ENCODE measurements around the gene NEUROD4.

Gene NEUROD4

GRCh38 chr12:55058776-55059175, 39.0 kb downstream of the NEUROD4 start:
- no peak for DNase-seq (ENCODE audit: extremely low spot score)
- ChIA-PET CTCF (interaction anchor here (1.4 to 4.4 kb wide), 7 partner anchors 8 to 309 kb away, joined by 3 to 29 read pairs (median 6); no protein-coding TSS in a partner anchor), POLR2A (no interaction called here)
- TF ChIP-seq CTCF (IDR thresholded peaks at IDR 0.05; ENCODE audit: control extremely low read depth, extremely low read depth, low read depth, missing control alignments), result no peak

GRCh38 chr12:55060470-55060869, 40.7 kb downstream of the NEUROD4 start:
- no peak for TF ChIP-seq CTCF (IDR thresholded peaks at IDR 0.05; ENCODE audit: control extremely low read depth, extremely low read depth, low read depth, missing control alignments)
- DNase-seq (ENCODE audit: extremely low spot score), result peak; percentile 54
- ChIA-PET CTCF (no interaction called here), POLR2A (no interaction called here)

GRCh38 chr12:55061024-55061423, 41.2 kb downstream of the NEUROD4 start:
- no peak for DNase-seq (ENCODE audit: extremely low spot score)
- TF ChIP-seq CTCF (IDR thresholded peaks at IDR 0.05; ENCODE audit: control extremely low read depth, extremely low read depth, low read depth, missing control alignments), result no peak
- ChIA-PET POLR2A (no interaction called here), CTCF (interaction anchor here (2.5 kb wide), 1 partner anchor 11 kb away, joined by 11 read pairs; no protein-coding TSS in a partner anchor)

- TF ChIP-seq CTCF (IDR thresholded peaks at IDR 0.05; ENCODE audit: control extremely low read depth, extremely low read depth, low read depth, missing control alignments), result no peak
- CTCF ChIA-PET, result interaction anchor here (1.1 to 18.8 kb wide), 5 partner anchors 9 to 314 kb away, joined by 3 to 646 read pairs (median 9); no protein-coding TSS in a partner anchor
- DNase-seq (ENCODE audit: extremely low spot score), result no peak
- POLR2A ChIA-PET, result no interaction called here
These were observed 43.5 kb downstream of the NEUROD4 start for GRCh38 chr12:55063291-55063690.

- no peak for TF ChIP-seq CTCF (IDR thresholded peaks at IDR 0.05; ENCODE audit: control extremely low read depth, extremely low read depth, low read depth, missing control alignments)
- CTCF ChIA-PET, result interaction anchor here (2.6 to 18.8 kb wide), 4 partner anchors 7 to 316 kb away, joined by 6 to 646 read pairs (median 19); no protein-coding TSS in a partner anchor
- POLR2A ChIA-PET, result no interaction called here
- no peak for DNase-seq (ENCODE audit: extremely low spot score)
These were observed 45.8 kb downstream of the NEUROD4 start for GRCh38 chr12:55065535-55065934.

- no peak for DNase-seq (ENCODE audit: extremely low spot score)
- ChIA-PET CTCF (interaction anchor here (0.7 to 18.8 kb wide), 40 partner anchors 9 to 470 kb away, joined by 3 to 646 read pairs (median 6); no protein-coding TSS in a partner anchor), POLR2A (no interaction called here)
- TF ChIP-seq CTCF (IDR thresholded peaks at IDR 0.05; ENCODE audit: control extremely low read depth, extremely low read depth, low read depth, missing control alignments), result no peak
These were observed 47.9 kb downstream of the NEUROD4 start for GRCh38 chr12:55067701-55068100.
